H7 (cell line): ENCODE results near the gene ACTR5. TPM values are rescaled to one million over a fixed set of nuclear protein-coding genes. Genes with fewer than 3 reads are reported as not detected.

Experiments used
- DNase-seq: peaks from one replicate; pipeline ENCODE4 v3.0.0; 2012
- H3K27me3 ChIP-seq: 2 replicates; pipeline ENCODE4 v1.6.0; 2011; ENCODE audit warnings: mild to moderate bottlenecking, low read length; ENCODE audit not compliant: control insufficient read depth, insufficient read depth
- H3K36me3 ChIP-seq: replicated peaks from 2 replicates; pipeline ENCODE4 v1.5.1; 2011; ENCODE audit warnings: low read length; ENCODE audit not compliant: control insufficient read depth, insufficient read depth
- H3K4me3 ChIP-seq: 2 replicates; pipeline ENCODE4 v1.5.1; 2011; ENCODE audit warnings: low read depth, mild to moderate bottlenecking, control low read depth, low read length, moderate library complexity; ENCODE audit not compliant: insufficient read depth
- total RNA-seq: library from RNA; depleted of rRNA; stranded (reverse); fragments of >200 nt; shearing (Covaris generic); gene quantifications from 2 replicates; pipeline ENCODE4 v1.2.3, GENCODE V29; 2014

Gene ACTR5
- total RNA-seq, 1 experiment from 2014 or later: 16.0 TPM

GRCh38 chr20:38769376-38770295 is 21.4 kb downstream of the ACTR5 start:
- Histone ChIP-seq H3K27me3 (no peaks in the 10 kb centered on the region), H3K4me3 (no peak overlapping the region), H3K36me3 (peaks cover 10% of the 10 kb centered on the region)
- no peak for DNase-seq

- Histone ChIP-seq H3K27me3 (no peaks in the 10 kb centered on the region), H3K4me3 (no peak overlapping the region), H3K36me3 (peaks cover 10% of the 10 kb centered on the region)
- DNase-seq: no peak
Measured at GRCh38 chr20:38770546-38770945, 22.3 kb downstream of the ACTR5 start.

GRCh38 chr20:38770970-38771369 is 22.7 kb downstream of the ACTR5 start:
- DNase-seq: no peak
- H3K27me3 ChIP-seq: no peaks in the 10 kb centered on the region
- no peak overlapping the region for H3K4me3 ChIP-seq
- H3K36me3 ChIP-seq: peaks cover 10% of the 10 kb centered on the region

GRCh38 chr20:38771621-38772020 is 23.4 kb downstream of the ACTR5 start:
- H3K36me3 ChIP-seq: peaks cover 10% of the 10 kb centered on the region
- H3K4me3 ChIP-seq: no peak overlapping the region
- H3K27me3 ChIP-seq: no peaks in the 10 kb centered on the region
- DNase-seq: no peak

- no peaks in the 10 kb centered on the region for H3K27me3 ChIP-seq
Measured at GRCh38 chr20:38774167-38774566, 25.9 kb downstream of the ACTR5 start.

GRCh38 chr20:38776363-38776762 is 28.1 kb downstream of the ACTR5 start:
- no peak for DNase-seq
- no peak overlapping the region for H3K4me3 ChIP-seq
- H3K27me3 ChIP-seq: no peaks in the 10 kb centered on the region
- H3K36me3 ChIP-seq: peaks cover 4% of the 10 kb centered on the region

More at GRCh38 chr20:38774167-38774566, 25.9 kb downstream of the ACTR5 start:
- peaks cover 5% of the 10 kb centered on the region for H3K36me3 ChIP-seq
- DNase-seq: no peak
- no peak overlapping the region for H3K4me3 ChIP-seq

GRCh38 chr20:38779247-38780097 is 31.2 kb downstream of the ACTR5 start:
- H3K36me3 ChIP-seq: no peaks in the 10 kb centered on the region; the same call in 1 of the 2 replicates
- no peaks in the 10 kb centered on the region for H3K27me3 ChIP-seq
- peak; percentile 64 for DNase-seq
- no peak overlapping the region; the same call in 1 of the 2 replicates for H3K4me3 ChIP-seq

GRCh38 chr20:38782275-38782674 is 34.0 kb downstream of the ACTR5 start:
- H3K36me3 ChIP-seq: no peaks in the 10 kb centered on the region
- no peak overlapping the region for H3K4me3 ChIP-seq
- no peaks in the 10 kb centered on the region for H3K27me3 ChIP-seq
- no peak for DNase-seq

- H3K36me3 ChIP-seq: no peaks in the 10 kb centered on the region
- H3K4me3 ChIP-seq: no peak overlapping the region
- DNase-seq: no peak
- no peaks in the 10 kb centered on the region for H3K27me3 ChIP-seq
Measured at GRCh38 chr20:38787870-38788269, 39.6 kb downstream of the ACTR5 start.

GRCh38 chr20:38789503-38790199 is 41.4 kb downstream of the ACTR5 start:
- no peak for DNase-seq
- H3K27me3 ChIP-seq: no peaks in the 10 kb centered on the region
- no peaks in the 10 kb centered on the region for H3K36me3 ChIP-seq
- H3K4me3 ChIP-seq: no peak overlapping the region

- H3K27me3 ChIP-seq: no peaks in the 10 kb centered on the region
- peak; percentile 69 for DNase-seq
- H3K36me3 ChIP-seq: no peaks in the 10 kb centered on the region
- no peak overlapping the region for H3K4me3 ChIP-seq
Measured at GRCh38 chr20:38790200-38791053, 42.2 kb downstream of the ACTR5 start.

- H3K27me3 ChIP-seq: no peaks in the 10 kb centered on the region
- no peak overlapping the region for H3K4me3 ChIP-seq
- H3K36me3 ChIP-seq: no peaks in the 10 kb centered on the region
- DNase-seq: no peak
Measured at GRCh38 chr20:38791291-38791690, 43.0 kb downstream of the ACTR5 start.

- no peaks in the 10 kb centered on the region for H3K36me3 ChIP-seq
- H3K27me3 ChIP-seq: no peaks in the 10 kb centered on the region
- no peak overlapping the region for H3K4me3 ChIP-seq
- DNase-seq: no peak
Measured at GRCh38 chr20:38791940-38792339, 43.7 kb downstream of the ACTR5 start.
